BE2C (cell line): Measurements from ENCODE around the gene NPL.

Experiments
- DNase-seq: peaks from one replicate; pipeline ENCODE4 v3.0.0-alpha.2; 2020
- H3K27me3 ChIP-seq: fragments of 250-450 bp; sonication (Bioruptor Pico); 2 replicates; pipeline ENCODE4 v1.5.1; 2020; ENCODE audit warnings: mild to moderate bottlenecking
- H3K36me3 ChIP-seq: fragments of 250-450 bp; sonication (Bioruptor Pico); 2 replicates; pipeline ENCODE4 v1.5.1; 2020; ENCODE audit warnings: mild to moderate bottlenecking
- H3K4me1 ChIP-seq: fragments of 250-450 bp; sonication (Bioruptor Pico); 2 replicates; pipeline ENCODE4 v1.5.1; 2020
- H3K4me3 ChIP-seq: 2 replicates; pipeline ENCODE4 v1.5.1; 2011; ENCODE audit warnings: low read depth, low read length
- H3K9me3 ChIP-seq: fragments of 250-450 bp; sonication (Bioruptor Pico); 2 replicates; pipeline ENCODE4 v1.5.1; 2020
- CTCF ChIP-seq: IDR thresholded peaks from 2 replicates; pipeline ENCODE4 v1.5.1; 2012; ENCODE audit warnings: mild to moderate bottlenecking, low read depth, low read length

The NPL gene

DNA sequence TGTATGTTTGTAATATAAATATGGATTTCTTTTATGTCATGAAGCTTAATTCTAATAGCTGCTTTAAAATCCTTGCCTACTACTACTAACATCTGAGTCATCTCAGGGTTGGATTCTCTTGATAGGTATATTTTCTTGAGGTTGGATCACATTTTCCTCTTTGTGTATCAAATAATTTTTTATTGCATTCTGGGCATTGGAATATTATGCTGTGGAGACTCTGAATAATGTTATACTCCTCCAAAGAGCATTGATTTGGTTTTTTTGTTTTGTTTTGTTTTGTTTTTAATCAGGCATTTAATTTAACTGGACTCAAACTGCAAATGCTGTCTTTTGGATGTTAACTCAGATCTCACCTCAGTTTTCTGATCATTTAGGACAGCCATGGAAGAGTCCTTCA is 57.5 kb downstream of the NPL start:
- Histone ChIP-seq H3K9me3 (no peaks in the 10 kb centered on the region), H3K4me1 (no peaks in the 10 kb centered on the region), H3K27me3 (no peaks in the 10 kb centered on the region), H3K36me3 (peaks cover 98% of the 10 kb centered on the region), H3K4me3 (no peak overlapping the region)
- no peak for TF ChIP-seq CTCF
- DNase-seq = no peak

DNA sequence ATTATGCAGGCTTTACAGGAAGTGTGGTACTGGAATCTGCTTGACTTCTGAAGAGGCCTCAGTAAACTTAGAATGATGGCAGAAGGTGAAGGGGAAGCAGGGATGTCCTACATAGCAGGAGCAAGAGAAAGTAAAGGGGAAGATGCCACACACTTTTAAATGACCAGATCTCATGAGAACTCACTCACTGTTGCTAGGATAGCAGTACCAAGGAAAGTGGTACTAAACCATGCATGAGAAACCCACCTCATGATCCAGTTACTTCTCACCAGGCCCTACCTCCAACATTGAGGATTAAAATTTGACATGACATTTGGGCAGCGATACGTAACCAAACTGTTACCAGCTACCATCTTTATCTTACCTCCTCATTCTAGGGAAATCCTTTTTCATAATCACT is 59.2 kb downstream of the NPL start:
- Histone ChIP-seq H3K9me3 (no peaks in the 10 kb centered on the region), H3K36me3 (peaks cover 100% of the 10 kb centered on the region), H3K4me3 (no peak overlapping the region), H3K4me1 (no peaks in the 10 kb centered on the region), H3K27me3 (no peaks in the 10 kb centered on the region)
- no peak for DNase-seq
- TF ChIP-seq CTCF = no peak

- Histone ChIP-seq H3K36me3 (peaks cover 100% of the 10 kb centered on the region), H3K27me3 (no peaks in the 10 kb centered on the region), H3K9me3 (no peaks in the 10 kb centered on the region), H3K4me3 (no peak overlapping the region), H3K4me1 (peaks cover 3% of the 10 kb centered on the region; the same call in 1 of the 2 replicates)
- DNase-seq = no peak
- no peak for TF ChIP-seq CTCF
These were observed 60.7 kb downstream of the NPL start for GRCh38 chr1:182850319-182850718.

DNA sequence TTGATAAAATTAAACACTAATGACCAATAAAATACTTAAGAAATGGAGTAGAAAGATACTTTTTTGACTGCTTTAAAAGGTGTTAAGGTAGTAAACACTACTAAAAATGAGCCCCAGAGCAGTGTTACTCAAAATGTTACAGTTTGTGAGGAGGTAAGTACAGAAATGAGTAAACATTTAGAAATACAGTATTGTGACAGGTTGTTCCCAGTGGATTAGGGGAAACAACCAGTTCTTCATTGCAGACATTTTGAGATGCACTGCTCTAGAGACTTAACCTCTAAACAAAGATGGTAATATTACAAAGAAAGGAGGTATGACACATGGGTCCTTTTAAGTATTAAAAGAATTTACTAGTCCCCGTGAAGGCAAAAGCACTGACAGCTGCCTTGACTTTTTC is 62.3 kb downstream of the NPL start:
- Histone ChIP-seq H3K27me3 (no peaks in the 10 kb centered on the region), H3K4me1 (peaks cover 3% of the 10 kb centered on the region; the same call in 1 of the 2 replicates), H3K9me3 (no peaks in the 10 kb centered on the region)

GRCh38 chr1:182855911-182856310 is 66.3 kb downstream of the NPL start:
- no peak for DNase-seq
- no peak for TF ChIP-seq CTCF
- Histone ChIP-seq H3K36me3 (peaks cover 100% of the 10 kb centered on the region), H3K4me3 (no peak overlapping the region), H3K9me3 (no peaks in the 10 kb centered on the region), H3K27me3 (no peaks in the 10 kb centered on the region), H3K4me1 (peaks cover 3% of the 10 kb centered on the region; the same call in 1 of the 2 replicates)

More for the DNA sequence above, 62.3 kb downstream of the NPL start:
- H3K36me3 ChIP-seq = peaks cover 100% of the 10 kb centered on the region
- TF ChIP-seq CTCF = no peak
- DNase-seq = no peak
- no peak overlapping the region for H3K4me3 ChIP-seq

GRCh38 chr1:182857212-182857611 is 67.6 kb downstream of the NPL start:
- no peaks in the 10 kb centered on the region for H3K9me3 ChIP-seq
- no peak for DNase-seq
- H3K4me1 ChIP-seq = peaks cover 3% of the 10 kb centered on the region; the same call in 1 of the 2 replicates
- TF ChIP-seq CTCF = no peak
- no peak overlapping the region for H3K4me3 ChIP-seq
- H3K36me3 ChIP-seq = peaks cover 100% of the 10 kb centered on the region
- H3K27me3 ChIP-seq = no peaks in the 10 kb centered on the region
